AG20443 (cell line): ENCODE data around the gene IBA57.
"Not testable (repeated sequence)": the region's sequence is repeated elsewhere in the genome, so short reads cannot be mapped to it uniquely, and the experiment has no call there.

Experiments used
- DNase-seq: peaks from one replicate; pipeline ENCODE4 v3.0.0; 2012; ENCODE audit warnings: low spot score, mixed read lengths

The IBA57 gene

DNA sequence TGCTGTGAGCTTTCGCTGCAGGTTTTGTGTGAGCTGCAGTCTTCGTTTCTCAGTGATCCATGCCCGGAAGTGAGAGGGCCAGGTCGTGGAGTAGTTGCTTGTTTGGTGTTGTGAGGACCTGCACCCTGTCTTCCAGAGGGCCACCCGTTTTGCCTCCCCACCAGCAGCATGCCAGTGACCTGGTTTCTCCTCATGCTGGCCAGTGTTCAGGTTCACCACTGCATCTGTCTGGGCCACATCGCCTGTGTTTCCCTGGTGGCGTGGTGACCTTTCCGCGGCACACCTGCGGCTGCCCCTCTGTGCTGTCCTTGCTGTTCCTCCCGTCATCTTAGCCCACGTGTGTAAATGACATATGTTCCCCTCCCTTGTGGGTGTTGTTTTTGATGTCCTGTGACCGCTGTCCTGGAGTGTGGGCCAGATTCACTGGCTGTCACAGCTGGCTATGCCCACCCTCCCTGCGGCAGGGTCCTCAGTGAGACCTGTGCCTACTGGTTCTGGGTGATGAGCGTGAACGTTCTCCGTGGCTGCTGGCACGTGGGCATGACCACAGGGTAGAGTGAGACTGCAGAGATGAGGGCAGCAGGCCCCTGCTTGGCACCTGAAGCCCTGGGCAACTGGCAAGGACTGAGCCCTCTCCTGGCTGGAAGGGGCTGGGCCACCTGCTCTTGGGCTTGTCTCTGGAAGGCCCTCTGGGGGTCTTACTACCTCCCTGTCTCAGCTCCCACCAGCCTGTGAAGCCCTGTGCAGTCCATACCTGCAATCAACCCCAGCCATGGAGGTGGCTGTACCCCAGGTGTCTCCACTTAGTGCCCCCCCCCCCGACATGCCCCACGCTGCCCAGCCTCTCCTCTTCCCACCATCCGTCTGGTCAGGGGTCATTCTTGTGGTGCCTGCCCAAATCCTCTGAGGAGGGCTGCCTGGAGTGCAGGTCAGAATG, 7.3 kb downstream of the IBA57 start:
- DNase-seq = no peak

DNA sequence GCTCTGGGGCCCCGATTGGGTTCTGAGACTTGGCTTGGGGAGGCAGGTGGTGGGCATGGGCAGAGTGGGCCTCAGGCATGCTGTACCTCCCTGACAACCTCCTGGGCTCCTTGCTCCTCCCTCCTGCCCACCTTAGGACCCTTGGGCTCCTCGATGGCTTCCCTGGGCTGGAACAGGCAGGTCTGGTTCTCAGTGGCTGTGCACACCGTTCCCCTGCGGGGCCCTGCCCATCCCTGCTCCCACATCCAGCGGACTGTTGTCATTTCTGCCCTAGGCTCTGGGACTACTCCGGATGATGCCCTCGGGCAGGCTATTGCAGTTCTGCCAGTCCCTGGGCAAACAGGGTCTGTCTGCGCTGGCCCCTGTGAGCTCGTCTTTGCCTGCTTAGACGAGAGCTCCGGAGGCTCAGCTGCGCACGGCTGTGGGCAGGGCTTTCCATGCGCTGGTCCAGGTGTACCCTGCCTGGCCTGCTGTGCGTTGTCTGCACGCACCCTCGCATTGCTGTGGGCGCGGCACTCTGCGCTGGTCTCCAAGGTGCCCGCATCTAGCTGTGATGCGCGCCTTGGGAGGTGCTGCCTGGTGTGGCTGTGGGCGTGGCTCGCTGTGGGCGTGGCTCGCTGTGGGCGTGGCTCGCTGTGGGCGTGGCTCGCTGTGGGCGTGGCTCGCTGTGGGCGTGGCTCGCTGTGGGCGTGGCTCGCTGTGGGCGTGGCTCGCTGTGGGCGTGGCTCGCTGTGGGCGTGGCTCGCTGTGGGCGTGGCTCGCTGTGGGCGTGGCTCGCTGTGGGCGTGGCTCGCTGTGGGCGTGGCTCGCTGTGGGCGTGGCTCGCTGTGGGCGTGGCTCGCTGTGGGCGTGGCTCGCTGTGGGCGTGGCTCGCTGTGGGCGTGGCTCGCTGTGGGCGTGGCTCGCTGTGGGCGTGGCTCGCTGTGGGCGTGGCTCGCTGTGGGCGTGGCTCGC, 8.2 kb downstream of the IBA57 start:
- not testable (repeated sequence) for DNase-seq

- peak; percentile 52 for DNase-seq
Observed at GRCh38 chr1:228174482-228175315, 9.1 kb downstream of the IBA57 start.

- no peak for DNase-seq
Observed at GRCh38 chr1:228175316-228176023, 9.9 kb downstream of the IBA57 start.

DNA sequence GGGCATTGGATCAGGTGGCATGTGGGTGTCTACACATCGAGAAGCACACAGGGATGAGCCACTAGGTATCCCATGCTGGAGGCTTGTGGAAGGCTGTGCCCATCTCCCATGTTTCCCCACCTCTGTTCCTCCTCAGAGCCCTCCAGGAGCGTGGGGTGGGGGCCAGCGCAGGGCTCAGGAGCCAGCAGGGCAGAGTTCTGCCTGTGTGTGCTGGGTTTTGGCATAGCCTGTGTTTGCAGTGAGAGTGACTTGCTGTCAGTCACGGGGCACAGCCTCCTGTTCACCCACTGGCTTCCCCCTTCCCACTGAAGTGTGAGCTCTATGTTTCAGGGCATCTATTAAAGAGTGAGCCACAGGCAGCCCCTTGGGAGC, 10.4 kb downstream of the IBA57 start:
- DNase-seq = no peak

- DNase-seq = no peak
Observed at GRCh38 chr1:228176461-228177182, 11.0 kb downstream of the IBA57 start.

GRCh38 chr1:228177183-228177475, 11.5 kb downstream of the IBA57 start:
- DNase-seq = no peak

DNA sequence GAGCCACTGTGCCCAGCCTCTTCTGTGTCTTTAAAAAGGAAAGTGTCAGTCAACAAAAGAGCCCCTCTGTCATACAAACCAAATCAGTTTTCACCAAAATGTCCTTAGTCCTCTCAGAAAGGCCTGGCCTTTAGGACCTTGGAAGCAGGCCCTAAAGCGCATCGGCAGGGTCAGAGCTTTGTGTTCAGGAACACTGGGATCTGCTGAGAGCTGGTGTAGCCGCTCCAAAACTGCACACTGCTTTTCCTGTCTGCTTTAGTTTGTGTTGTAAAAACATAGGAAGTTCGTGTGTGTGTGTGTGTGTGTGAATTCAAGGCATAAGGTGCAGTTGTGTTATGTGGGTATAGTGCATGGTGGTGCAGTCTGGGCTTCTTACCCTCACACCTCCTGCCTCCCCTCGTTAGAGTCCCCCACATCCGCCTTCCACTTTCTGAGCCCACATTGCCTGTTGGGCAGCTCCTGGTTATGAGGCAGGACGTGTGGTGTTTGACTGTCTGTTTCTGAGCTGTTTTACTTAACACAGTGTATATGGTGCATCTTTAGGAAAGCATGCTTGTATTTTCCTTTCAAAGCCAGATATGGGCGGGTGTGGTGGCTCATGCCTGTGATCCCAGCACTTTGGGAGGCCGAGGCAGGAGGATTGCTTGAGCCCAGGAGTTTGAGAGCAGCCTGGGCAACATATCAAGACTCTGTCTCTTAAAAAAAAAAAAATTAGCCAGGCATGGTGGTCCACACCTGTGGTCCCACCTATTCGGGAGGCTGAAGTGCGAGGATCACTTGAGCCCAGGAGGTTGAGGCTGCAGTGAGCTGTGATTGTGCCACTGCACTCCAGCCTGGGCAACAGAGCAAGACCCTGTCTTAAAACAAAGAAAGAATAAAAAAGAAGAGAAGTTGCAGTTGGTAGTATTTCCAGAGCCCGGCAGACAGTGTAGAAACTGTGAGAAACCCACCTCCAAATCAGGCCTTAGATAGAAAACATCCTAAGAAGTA, 12.4 kb downstream of the IBA57 start:
- DNase-seq = no peak

- DNase-seq = no peak
Observed at GRCh38 chr1:228178737-228179684, 13.4 kb downstream of the IBA57 start.

DNA sequence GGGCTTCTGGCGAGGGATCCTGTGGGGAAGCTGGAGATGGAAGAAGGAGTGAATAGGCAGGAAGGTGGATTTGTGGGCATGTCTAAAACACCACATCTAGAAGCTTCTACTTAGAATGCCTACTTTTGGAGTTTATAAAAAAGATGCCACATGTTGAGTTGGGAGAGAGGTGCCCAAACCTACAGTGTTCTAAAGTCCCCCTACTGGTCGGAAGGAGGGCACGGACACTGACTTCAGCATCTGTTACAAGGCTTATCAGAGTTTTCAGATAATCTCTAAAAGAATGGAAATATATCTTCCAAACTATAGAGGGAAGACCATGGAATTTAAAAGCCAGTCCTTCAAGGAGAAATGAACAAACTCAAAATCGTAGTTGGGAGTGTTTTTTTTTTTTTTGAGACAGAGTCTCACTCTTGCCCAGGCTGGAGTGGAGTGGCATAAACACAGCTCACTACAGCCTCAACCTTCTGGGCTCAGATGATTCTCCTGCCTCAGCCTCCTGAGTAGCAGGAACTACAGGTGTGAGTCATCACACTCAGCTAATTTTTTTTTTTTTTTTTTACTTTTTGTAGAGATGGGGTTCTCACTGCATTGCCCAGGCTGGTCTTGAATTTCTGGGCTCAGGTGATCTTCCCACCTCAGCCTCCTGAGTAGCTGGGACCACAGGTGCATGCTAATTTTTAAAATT, 14.8 kb downstream of the IBA57 start:
- no peak for DNase-seq

DNA sequence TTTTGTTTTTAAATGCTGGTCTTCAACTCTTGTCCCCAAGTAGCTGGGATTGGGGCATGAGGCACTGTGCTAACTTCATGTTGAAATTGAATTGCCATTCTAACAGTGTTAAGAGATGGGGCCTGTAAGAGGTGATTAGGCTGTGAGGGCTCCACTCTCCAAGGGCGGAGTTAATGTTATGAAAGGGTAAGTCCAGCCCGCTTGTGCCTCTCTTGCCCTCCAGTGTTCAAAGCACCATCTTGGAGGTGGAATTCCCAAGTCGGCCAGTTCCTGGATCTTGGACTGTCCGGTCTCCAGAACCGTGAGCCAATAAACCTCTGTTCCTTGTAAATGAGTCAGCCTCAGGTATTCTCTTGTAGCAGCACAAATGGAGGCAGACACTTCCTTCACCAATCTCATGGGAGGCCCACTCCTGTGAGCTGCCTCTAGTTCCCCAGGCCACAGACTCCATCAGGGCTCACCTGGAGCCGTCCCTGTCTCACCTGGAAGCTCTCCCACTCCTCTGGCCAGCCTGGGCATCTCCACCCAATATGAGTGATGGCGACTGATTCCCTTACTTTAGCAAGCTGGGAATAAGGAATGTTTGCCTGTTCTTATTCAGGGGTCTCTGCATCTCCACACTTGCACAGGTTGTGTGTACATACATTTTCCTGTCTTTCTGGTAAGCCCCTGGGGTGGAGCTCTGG, 15.5 kb downstream of the IBA57 start:
- no peak for DNase-seq

DNA sequence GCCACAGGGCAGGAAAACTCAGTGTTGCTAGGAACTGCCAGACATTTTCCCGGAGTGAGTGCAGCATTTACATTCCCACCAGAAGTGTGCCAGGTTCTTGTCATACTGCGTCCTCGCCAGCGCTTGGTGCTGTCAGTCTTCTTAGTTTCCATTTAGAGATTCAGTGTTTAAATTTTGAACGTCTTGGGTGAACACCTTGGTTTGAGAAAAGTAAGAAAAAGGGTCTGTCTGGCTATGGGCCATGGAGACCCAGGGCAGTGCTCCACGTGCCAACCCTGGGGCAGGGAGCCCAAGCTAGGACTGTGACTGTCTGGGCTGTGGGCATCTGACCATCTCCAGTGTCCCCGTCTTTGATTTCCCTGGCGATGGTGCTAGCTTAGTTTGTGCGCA, 16.0 kb downstream of the IBA57 start:
- DNase-seq = no peak

- DNase-seq = no peak
Observed at GRCh38 chr1:228182296-228183030, 16.9 kb downstream of the IBA57 start.

DNA sequence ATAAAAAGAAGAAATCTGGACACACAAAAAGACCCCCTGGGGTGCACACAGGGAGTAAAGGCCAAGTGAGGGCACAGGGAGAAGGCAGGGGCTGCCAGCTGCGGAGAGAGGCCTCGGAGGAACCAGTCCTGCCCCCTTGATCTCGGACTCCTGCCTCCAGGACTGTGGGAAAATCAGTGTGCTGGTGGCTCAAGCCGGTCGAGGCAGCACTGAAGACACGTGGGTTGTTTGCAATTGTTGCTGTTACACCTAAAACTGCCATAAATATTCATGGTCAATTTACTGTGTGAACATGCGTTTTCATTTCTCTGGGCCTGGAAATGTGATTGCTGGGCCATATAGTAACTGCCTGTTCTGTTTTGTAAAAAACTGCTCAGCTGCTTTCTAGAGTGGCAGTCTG, 18.5 kb downstream of the IBA57 start:
- no peak for DNase-seq

DNA sequence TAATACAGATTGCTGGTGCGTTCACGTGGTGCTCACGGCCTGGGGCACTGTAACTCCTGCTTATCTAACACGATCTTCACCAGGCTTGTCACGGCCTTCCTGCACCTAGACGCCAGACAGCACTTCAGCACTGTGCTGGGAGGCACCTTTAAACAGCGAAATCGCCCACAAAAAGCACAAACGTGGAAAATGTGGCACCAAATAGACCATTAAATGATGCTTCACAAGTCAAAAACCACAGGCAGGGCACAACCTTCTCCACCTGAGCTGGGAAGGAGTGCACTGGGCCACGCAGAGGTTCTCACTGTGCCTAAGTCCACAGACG, 20.0 kb downstream of the IBA57 start:
- DNase-seq = no peak

DNA sequence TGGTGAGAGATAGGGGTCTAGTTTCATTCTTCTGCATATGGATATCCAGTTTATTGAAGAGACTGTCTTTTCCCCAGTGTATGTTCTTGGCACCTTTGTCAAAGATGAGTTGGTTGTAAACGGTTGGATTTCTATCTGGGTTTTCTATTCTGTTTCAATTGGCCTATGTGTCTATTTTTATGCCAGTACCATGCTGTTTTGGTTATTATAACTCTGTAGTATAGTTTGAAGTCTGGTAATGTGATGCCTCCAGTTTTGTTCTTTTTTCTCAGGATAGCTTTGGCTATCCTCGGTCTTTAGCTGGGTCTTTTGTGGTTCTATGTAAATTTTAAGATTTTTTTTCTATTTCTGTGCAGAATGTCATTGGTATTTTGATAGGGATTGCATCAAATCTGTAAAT, 22.6 kb downstream of the IBA57 start:
- DNase-seq = not testable (repeated sequence)

- no peak for DNase-seq
Observed at GRCh38 chr1:228190182-228190581, 24.6 kb downstream of the IBA57 start.
